ENCODE measurements around the gene FAM131A.

- TF ChIP-seq CTBP1 (IDR thresholded peaks at IDR 0.05; ENCODE audit: borderline replicate concordance) (no peak), TARDBP (IDR thresholded peaks at IDR 0.05) (no peak), SP1 (IDR thresholded peaks at IDR 0.05) (no peak), ARNT (IDR thresholded peaks at IDR 0.05) (no peak), ELF4 (IDR thresholded peaks at IDR 0.05) (no peak), FOXK2 (IDR thresholded peaks at IDR 0.05) (no peak), BHLHE40 (IDR thresholded peaks at IDR 0.05; ENCODE audit: borderline replicate concordance) (no peak), SUZ12 (IDR thresholded peaks at IDR 0.05) (no peak), HDGF (IDR thresholded peaks at IDR 0.05; ENCODE audit: borderline replicate concordance) (no peak), FOXA1 (IDR thresholded peaks at IDR 0.05) (no peak), NFRKB (IDR thresholded peaks at IDR 0.05) (no peak), PKNOX1 (IDR thresholded peaks at IDR 0.05) (no peak)
Measured at GRCh38 chr3:184291044-184291737, 46.2 kb upstream of the FAM131A start.
